ENCODE measurements around the gene PHKA2. TPM values are rescaled to one million over a fixed set of nuclear protein-coding genes. Genes with fewer than 3 reads are reported as not detected.

Gene PHKA2
- total and polyA plus RNA-seq, 7 donors: 4.2 to 22.7 (median 11.1) TPM

DNA sequence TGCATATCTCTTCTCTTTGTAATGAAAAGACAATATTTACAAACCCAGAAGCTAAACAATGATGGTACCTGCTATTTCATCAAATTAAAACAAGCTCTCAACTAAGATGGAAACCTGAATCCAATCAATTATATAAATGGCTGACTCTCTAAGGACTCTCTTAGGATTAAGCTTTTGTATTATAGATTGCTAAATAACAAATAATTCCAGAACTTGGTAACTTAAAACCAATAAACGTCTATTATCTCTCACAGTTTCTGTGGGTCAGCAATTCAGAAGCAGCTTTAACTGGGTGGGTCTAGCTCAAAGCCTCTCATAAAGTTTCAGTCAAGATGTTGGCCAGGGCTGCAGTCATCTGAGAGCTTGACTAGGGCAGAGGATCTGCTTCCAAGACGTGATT is 12.4 kb downstream of the PHKA2 start:
- no peak for DNase-seq
- no peaks in the 10 kb centered on the region for H3K4me1 ChIP-seq
- no peak overlapping the region for H3K27ac ChIP-seq
- TF ChIP-seq EP300 (IDR thresholded peaks at IDR 0.05): no peak
- TF ChIP-seq POLR2AphosphoS5 (IDR thresholded peaks at IDR 0.05): no peak
- TF ChIP-seq, protein P1, sequence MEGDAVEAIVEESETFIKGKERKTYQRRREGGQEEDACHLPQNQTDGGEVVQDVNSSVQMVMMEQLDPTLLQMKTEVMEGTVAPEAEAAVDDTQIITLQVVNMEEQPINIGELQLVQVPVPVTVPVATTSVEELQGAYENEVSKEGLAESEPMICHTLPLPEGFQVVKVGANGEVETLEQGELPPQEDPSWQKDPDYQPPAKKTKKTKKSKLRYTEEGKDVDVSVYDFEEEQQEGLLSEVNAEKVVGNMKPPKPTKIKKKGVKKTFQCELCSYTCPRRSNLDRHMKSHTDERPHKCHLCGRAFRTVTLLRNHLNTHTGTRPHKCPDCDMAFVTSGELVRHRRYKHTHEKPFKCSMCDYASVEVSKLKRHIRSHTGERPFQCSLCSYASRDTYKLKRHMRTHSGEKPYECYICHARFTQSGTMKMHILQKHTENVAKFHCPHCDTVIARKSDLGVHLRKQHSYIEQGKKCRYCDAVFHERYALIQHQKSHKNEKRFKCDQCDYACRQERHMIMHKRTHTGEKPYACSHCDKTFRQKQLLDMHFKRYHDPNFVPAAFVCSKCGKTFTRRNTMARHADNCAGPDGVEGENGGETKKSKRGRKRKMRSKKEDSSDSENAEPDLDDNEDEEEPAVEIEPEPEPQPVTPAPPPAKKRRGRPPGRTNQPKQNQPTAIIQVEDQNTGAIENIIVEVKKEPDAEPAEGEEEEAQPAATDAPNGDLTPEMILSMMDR (IDR thresholded peaks at IDR 0.05): no peak
- no peak for TF ChIP-seq POLR2A (IDR thresholded peaks at IDR 0.05)
- 19 to 42% methylated on average over 2 of the region's 2 CpGs for WGBS, 2 donors
- H3K9me3 ChIP-seq: no peaks in the 10 kb centered on the region
- no peak overlapping the region for H3K4me3 ChIP-seq
- no peaks in the 10 kb centered on the region for H3K27me3 ChIP-seq
- intact Hi-C loops (cut with DNase I): no loop called here
- H3K36me3 ChIP-seq: no peaks in the 10 kb centered on the region

DNA sequence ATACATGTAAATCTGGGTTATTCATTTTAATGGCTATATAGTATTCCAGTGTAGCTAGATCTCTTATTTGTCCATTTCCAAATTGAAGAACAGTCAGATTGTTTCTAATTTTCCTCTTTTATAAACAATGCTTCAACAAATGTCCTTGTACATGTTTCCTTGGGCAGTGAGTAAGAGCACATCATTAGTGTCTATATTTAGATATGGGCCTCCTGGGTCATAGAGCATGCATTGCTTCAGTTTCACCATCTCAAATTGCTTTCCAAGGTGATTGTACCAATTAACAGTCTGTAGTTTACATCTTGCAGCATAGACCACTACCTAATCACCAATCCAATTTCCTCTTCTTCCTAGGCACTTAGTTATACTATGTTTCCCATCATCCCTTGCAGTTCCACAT is 13.4 kb downstream of the PHKA2 start:
- Histone ChIP-seq H3K4me3 (no peak overlapping the region), H3K36me3 (no peaks in the 10 kb centered on the region)
- intact Hi-C loops (cut with DNase I): no loop called here

DNA sequence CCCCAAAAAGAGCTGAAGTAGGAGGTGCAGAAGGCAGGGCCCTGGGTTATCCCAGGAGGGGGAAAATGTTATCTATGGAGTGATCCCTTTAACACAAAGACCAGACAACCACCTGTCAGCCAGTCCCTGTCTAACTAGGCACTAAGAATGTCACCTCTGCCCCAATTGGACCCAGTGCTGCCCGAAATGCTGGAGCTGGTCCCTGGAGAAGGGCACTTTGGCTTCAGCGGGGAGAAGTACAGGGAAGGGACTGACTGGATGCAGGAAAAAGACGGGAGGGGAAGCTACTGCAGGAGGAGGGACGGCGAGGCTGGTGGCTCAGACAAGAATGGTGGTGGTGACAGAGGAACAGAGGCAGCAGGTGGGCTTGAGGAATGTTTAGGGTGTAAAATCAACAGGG is 17.3 kb downstream of the PHKA2 start:
- H3K4me3 ChIP-seq: no peak overlapping the region
- H3K4me1 ChIP-seq: no peaks in the 10 kb centered on the region
- WGBS, 2 donors: 90 to 95% methylated on average over 5 of the region's 5 CpGs
- TF ChIP-seq POLR2AphosphoS5 (IDR thresholded peaks at IDR 0.05): no peak
- TF ChIP-seq, protein P1 (IDR thresholded peaks at IDR 0.05): no peak
- TF ChIP-seq EP300 (IDR thresholded peaks at IDR 0.05): no peak
- TF ChIP-seq POLR2A (IDR thresholded peaks at IDR 0.05): no peak
- no peaks in the 10 kb centered on the region for H3K36me3 ChIP-seq
- intact Hi-C loops (cut with DNase I): no loop called here
- H3K27me3 ChIP-seq: no peaks in the 10 kb centered on the region
- no peak for DNase-seq
- no peaks in the 10 kb centered on the region for H3K9me3 ChIP-seq
- no peak overlapping the region for H3K27ac ChIP-seq

More for the DNA sequence above, 13.4 kb downstream of the PHKA2 start:
- Histone ChIP-seq H3K27ac (no peak overlapping the region), H3K27me3 (no peaks in the 10 kb centered on the region), H3K4me1 (no peaks in the 10 kb centered on the region), H3K9me3 (no peaks in the 10 kb centered on the region)
- DNase-seq: no peak
- TF ChIP-seq, protein P1 (IDR thresholded peaks at IDR 0.05): no peak
- TF ChIP-seq EP300 (IDR thresholded peaks at IDR 0.05) (no peak), POLR2A (IDR thresholded peaks at IDR 0.05) (no peak), POLR2AphosphoS5 (IDR thresholded peaks at IDR 0.05) (no peak)

DNA sequence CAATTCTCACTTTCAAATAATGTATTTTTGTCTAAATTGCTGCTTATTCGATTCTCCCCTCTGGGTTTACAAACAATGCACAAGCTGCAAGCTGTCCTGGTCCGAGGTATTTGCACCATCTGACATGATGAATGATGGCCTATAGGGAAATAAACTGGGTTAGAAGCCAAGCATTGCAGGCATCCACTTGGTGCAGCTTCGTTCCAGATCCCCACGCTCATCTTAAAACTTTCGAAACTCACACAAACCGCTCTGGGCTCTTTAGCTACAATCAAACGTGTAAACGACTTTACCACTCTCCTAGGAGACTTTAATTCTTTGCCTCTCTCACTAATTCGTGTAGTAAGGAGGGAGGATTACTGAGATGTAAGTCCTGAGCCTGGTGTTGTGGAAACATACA is 19.0 kb downstream of the PHKA2 start:
- no peaks in the 10 kb centered on the region for H3K27me3 ChIP-seq
- DNase-seq: no peak
- TF ChIP-seq, protein P1 (IDR thresholded peaks at IDR 0.05): no peak
- TF ChIP-seq POLR2A (IDR thresholded peaks at IDR 0.05) (no peak), EP300 (IDR thresholded peaks at IDR 0.05) (no peak), POLR2AphosphoS5 (IDR thresholded peaks at IDR 0.05) (no peak)
- no peaks in the 10 kb centered on the region for H3K4me1 ChIP-seq
- no peak overlapping the region for H3K27ac ChIP-seq
- intact Hi-C loops (cut with DNase I): no loop called here
- no peaks in the 10 kb centered on the region for H3K36me3 ChIP-seq
- no peaks in the 10 kb centered on the region for H3K9me3 ChIP-seq
- 76 to 78% methylated on average over 9 of the region's 9 CpGs for WGBS, 2 donors
- H3K4me3 ChIP-seq: no peak overlapping the region

DNA sequence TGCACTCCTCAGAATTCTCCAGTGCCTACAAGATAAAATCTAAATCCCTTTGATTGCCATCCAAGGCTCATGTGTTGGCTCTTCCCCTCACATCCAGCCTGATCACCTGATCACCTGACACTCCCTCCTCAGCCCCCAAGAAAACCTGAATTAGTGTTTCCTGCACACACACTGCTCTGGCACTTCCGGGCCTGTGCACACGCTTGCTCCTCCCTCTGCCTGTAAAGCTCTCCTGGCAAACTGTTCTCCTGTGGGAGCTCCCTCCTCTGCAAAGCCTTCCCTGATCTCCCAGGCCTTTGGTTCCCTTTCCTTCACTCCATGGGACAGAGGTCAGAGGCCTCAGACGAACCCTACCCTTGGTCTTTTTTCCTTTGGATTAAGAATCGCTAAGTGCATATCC is 19.9 kb downstream of the PHKA2 start:
- Histone ChIP-seq H3K9me3 (no peaks in the 10 kb centered on the region), H3K4me3 (no peak overlapping the region), H3K36me3 (no peaks in the 10 kb centered on the region), H3K27ac (no peak overlapping the region), H3K27me3 (no peaks in the 10 kb centered on the region), H3K4me1 (no peaks in the 10 kb centered on the region)
- WGBS, 2 donors: 29 to 60% methylated on average over 4 of the region's 4 CpGs
- DNase-seq: no peak
- intact Hi-C loops (cut with DNase I): no loop called here
- TF ChIP-seq POLR2AphosphoS5 (IDR thresholded peaks at IDR 0.05) (no peak), EP300 (IDR thresholded peaks at IDR 0.05) (no peak), POLR2A (IDR thresholded peaks at IDR 0.05) (no peak)
- TF ChIP-seq, protein P1 (IDR thresholded peaks at IDR 0.05): no peak

Measured in sigmoid colon (tissue), 7 donors.